HL-60 (cell line): ENCODE results near the gene PRMT3.

Source experiments
- CTCF ChIP-seq: IDR thresholded peaks from one replicate; pipeline ENCODE4 v1.5.1; 2011; ENCODE audit warnings: low read length, control low read depth, inconsistent platforms; ENCODE audit not compliant: insufficient read depth
- POLR2AphosphoS5 ChIP-seq: IDR thresholded peaks from 2 replicates; pipeline ENCODE4 v1.6.1; 2012; ENCODE audit warnings: low read depth

- TF ChIP-seq CTCF, result no peak
- TF ChIP-seq POLR2AphosphoS5, result no peak
Measured at GRCh38 chr11:20374741-20375300, 12.7 kb upstream of the PRMT3 start.
